HG03159 (cell line): ENCODE results near the gene RBM33.

ENCODE experiments used
- ATAC-seq: cut with Tn5 transposase; IDR thresholded peaks from one replicate; pipeline ENCODE4 v1.9.1; 2021; ENCODE audit warnings: mild to moderate bottlenecking, moderate library complexity; ENCODE audit not compliant: unreplicated experiment

The RBM33 gene

DNA sequence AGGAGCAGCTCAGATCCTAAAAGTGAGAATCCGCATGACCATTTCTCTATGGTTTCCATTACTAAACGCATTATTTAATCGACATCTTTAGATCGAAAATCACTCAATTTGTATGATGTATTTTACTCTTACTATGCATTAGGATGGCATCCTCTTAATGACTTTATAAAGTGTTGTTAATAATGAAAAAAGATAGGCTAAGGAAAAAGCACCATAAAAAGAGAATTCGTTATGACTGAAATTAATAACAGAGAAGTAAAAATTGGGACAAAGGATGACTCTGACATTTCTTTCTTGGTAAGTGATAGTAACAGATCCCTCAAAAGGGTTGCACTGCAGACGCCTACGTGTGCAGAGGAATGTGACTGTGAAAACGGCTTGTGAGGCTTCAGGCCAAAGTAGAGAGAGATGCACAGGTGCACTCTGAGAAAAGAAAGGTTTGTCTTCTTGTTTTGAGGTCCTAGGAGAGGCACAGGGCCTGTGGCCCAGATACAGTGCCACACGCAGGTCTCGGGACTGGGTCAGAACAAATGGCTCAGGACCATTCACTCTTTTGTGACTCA lies 23.0 kb upstream of the RBM33 start:
- no peak for ATAC-seq

DNA sequence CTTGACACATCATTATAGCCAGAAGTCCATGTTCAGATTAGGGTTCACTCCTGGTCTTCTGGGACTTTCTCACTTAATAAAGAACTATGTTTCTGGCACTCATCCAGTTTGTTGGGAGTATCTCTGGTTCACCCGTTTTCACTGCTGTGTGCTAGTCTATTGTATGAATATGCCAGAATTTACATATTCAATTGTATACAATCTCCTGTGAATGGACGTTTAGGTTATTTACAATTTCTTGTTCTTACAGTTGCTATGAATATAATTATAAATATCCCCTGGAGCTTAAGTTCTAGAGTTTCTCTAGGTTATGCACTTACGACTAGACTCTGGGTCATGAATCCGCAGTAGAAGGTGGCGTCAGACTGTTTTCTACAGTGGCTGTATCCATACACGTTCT lies 20.0 kb upstream of the RBM33 start:
- ATAC-seq: no peak

DNA sequence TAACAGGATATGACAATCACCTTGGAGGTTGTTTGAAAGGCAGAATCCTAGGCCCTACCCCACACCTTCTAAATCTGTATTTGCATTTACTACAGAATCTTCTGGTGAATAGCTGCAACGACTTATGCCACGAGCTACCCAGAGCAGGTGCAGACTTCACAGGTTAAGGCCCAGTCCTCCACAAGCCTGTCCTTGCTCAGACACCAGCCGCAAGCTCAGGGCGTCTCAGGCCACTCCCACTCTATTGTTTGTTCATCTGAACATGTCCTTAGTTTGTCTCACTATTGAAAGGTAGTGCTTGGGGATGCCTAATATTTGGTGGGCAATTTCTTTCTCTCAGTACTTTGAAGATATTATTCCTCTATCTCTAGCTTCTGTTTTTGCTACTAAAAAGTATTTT lies 18.9 kb upstream of the RBM33 start:
- ATAC-seq: no peak

DNA sequence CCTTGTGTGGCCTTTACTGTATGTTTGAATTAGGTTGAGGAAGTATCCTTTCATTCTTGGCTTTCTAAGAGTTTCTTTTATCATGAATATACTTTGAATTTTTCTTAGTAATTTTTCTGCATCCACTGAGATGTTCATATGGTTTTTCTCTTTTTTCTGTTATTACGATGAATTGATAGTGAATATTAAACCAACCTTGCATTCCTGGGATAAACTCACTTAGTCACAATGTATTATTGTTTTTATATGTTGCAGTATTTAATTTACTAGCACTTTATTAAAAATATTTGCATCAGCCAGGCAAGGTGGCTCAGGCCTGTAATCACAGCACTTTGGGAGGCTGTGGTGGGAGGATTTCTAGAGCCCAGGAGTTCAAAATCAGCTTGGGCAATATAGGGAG lies 15.3 kb upstream of the RBM33 start:
- ATAC-seq: no peak

DNA sequence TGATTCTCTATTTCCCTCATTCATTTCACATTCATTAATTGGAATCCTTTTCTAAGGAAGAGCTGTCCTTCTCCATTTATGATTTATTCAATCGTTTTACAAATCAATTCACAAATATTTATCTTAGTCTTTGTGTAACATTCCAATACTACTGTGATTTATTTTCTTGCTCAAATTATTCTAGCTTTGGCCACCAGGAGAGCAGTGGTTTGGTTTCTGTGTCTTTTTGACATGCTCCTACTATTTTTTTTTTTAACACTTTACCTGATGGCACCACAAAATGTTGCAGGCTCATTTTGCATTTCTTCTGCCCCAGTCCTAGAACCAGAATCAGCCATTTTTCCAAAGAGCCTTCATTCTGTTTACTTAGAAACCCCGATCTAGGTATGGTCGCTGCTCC lies 13.3 kb upstream of the RBM33 start:
- no peak for ATAC-seq

DNA sequence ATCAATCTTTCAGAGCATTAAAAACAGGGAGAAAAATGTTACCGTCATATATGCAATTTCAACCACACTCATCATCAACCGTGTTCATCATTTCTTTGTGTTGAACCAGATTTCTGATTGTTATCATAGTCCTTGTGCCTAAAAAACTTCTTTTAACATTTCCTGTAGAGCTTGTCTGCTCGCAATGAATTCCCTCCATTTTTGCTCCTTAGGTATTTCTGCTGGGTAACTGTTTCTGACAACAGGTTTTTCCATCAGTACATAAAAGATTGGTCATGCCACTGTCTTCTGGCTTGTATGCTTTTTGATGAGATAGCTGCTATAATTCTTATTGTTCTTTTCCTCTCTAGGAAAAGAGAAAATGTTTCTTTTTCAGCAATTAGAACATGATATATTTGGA lies 8.6 kb upstream of the RBM33 start:
- no peak for ATAC-seq

DNA sequence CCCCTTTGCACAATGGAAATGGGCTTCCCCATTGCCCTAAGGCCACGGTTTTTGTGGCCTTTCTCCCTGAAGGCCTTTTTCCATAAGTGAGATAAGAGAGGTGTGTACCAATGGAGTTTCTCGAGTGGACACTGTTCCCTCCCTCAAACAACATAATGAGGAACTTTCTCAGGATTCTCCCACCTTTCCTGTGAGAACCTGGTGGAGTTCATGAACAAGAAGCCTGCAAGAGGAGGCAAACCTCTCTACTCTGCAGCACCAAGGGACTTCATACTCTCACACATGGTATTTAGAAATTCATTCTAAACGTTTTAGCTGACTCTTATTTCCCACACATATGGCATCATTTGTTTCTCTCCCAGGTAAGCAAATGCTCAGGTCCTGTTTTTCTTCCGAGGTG lies 7.3 kb upstream of the RBM33 start:
- no peak for ATAC-seq

DNA sequence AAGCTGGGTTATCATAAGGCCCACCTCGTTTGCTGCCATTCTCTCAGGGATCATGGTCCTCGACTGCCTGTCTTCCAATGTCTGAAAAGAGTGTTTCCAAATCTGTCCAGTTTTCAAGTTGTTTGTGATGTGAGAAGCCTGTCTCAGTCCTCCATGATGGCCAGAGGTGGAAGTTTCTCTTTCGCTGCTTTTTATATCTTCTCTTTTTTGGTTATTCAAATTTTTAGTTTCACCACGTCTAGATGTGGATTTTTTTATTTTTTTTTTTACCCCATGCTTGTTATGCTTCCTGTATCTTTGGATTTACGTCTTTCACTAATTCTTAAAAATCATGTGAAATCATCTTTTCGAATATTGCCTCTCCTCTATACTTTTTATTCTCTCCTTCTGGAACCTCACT lies 6.1 kb upstream of the RBM33 start:
- ATAC-seq: no peak

DNA sequence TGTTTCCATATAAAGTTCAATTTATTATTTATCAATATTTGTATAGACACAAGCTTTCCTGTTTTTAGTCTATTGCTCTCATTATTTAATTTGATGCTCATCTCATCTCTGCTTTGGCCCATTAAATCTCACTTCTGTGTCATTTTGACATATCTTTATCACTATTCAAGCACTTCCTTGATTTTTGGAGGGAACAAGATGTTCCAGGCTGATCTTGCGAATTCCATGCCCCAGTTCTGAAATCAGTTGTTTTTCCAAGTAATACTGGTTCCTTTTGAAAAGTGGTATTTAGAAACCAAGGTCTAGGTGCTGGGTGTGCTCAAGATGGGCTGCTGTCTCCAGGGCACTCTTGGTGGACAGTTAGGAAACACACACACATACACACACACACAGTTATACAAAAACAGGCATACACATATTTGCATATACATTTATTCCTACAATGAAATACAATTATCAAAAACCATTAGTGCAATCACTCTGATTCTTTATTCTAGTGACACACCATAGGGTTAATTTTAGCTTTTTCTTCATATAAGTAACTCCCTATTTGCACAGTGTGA lies 4.4 kb upstream of the RBM33 start:
- no peak for ATAC-seq

DNA sequence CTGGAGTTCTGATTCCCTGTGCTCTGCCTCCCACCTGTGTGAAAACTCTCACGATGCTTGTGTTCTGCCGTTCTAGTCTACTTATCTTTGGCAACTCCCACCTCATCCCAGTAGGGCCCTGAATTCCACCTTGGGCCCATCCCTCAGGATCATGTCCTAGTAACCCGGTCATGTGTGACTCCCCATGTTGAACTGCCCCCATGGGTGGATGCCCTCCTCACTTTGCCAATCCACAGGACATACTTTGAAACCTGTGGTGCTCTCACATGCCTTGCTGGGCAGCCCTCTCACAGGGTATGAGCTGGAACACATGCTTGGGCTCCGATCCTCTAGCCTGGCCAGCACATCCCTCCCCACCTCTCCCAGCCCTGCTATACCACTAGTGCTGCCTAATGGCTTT lies 3.8 kb upstream of the RBM33 start:
- ATAC-seq: no peak

DNA sequence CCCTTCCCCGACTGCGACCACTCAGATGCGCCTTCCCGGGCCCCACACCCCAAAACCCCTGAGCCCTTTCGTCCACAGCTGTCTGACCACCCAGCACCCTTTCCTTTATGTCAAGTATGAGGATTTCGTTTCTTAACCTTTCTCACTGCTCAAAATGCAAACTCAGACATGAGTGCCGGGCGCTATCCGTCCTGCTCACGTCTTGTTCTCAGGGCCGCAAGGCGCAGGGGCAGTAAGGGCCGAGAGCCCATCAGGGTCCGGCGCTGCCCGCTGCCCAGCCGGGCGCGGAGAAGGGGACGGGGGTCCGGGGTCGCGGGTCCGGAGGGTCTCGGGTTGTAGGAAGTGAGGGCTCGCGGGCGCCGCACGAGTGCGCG lies 670 bp upstream of the RBM33 start:
- ATAC-seq: no peak

DNA sequence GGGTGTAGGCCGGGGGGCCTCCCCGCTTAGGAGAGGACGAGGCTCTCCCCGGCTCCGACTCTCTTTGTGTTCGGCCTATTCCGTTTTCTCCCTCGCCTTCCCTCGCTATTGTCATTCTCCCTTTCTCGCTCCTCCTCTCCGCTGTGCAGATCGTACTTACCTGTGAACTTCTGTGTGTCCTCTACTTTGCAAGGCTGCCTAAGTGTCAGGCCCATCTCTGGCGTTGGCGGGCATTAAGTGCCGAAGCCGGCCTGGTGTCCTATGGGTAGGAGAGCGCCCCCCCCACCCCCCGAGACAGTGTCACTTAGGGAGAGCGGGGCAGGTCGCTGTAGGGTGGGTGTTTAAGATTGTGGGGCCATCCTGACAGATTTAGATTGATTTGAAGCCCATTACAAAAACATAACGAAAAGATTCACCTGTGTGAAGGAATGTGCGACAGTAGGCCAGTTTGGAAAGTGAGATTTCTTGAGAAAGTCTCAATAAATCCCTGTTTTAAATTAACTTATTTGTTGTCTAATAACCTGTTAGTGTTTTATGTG lies 579 bp downstream of the RBM33 start:
- ATAC-seq: peak; percentile 31

DNA sequence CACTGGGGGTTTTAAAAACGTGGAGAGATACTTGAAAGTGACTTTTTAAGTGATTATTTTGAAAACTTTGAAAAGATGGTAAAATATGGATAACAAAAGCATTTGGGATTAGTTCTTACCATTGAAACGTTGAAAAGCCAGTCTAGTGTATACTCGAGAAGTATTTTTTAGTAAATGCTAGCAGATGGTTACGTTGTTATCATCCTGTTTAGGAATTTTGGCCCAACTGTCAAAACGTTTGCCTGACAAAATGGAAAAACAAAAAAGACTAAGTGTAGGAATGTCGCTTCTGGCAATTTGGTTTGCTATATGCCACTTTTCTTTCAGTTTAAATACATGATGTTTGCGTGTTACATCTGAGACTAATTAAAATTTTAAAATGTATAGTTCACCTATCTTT lies 1.2 kb downstream of the RBM33 start:
- no peak for ATAC-seq

DNA sequence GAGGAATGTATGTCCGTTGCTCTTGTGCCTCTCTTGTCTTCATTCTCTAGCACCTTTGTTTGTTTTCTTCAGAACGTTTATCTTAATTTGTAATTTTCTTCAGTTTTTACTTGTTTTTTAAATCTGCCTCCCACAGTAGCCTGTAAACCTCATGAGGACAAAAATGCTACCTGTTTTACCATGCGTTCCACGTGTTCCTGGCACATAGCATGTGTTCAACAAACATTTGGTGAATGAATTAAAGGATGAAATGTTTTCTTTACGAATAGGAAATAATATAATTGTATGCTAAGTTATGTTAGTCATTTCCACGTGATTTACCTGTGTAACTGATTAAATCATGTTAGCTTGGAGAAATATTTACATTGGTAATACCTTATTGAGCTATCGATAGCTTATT lies 2.2 kb downstream of the RBM33 start:
- no peak for ATAC-seq

DNA sequence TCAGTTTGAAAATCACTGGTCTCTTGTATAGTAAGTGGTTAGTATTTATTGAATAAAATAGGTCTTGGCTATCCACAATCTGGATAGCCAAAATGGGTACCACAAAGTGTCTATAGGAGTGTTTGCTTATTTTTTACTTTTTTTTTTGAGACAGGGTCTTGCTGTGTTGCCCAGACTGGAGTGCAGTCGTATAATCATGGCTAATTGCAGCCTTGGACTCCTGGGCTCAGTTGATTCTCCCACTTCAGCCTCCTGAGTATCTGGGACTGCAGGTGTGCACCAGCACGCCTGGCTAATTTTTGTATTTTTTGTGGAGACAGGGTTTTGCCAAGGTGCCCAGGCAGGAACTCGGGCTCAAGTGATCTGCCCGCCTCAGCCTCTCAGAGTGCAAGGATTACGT lies 2.8 kb downstream of the RBM33 start:
- ATAC-seq: no peak

DNA sequence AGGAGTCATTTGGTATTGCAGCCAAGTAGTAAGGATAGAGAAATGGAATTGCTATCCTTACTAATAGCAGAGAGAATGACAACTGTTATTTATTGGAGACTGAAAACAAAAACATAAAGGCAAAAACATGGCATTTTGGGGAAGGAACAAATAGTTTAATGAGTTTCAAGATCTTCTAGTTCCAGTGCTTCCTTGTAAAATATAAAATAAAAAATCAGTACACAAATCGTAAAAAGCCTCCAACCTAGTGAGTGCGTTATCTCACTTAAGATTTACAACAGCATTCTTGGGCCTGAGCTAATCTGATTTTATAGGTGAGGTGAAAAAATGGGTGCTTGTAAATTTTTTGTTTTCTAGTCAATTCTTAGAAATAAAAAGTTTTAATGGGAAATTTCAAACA lies 3.3 kb downstream of the RBM33 start:
- ATAC-seq: no peak

DNA sequence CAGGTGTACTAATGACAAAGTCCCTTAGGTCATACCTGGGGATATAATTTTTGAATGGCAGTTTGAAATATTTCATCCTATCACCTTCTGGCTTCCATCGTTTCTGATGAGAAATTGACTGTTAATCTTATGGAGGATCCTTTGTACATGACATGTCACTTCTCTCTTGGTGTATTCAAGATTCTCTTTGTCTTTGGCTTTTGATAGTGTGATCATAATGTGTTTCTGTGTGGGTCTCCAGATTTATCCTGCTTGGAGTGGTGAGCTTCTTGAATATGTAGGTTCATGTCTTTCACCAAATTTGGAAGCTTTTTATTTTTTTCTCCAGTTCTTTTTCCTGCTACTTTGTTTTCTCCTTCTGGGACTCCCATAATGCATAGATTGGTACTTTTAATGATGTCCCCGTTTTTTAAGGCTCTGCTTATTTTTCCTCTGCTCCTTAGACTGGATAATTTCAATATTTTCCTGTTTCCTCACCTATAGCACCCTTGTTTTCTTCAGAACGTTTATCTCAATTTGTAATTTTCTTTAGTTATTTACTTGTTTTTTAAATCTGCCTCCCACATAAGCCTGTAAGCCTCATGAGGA lies 4.4 kb downstream of the RBM33 start:
- ATAC-seq: no peak

DNA sequence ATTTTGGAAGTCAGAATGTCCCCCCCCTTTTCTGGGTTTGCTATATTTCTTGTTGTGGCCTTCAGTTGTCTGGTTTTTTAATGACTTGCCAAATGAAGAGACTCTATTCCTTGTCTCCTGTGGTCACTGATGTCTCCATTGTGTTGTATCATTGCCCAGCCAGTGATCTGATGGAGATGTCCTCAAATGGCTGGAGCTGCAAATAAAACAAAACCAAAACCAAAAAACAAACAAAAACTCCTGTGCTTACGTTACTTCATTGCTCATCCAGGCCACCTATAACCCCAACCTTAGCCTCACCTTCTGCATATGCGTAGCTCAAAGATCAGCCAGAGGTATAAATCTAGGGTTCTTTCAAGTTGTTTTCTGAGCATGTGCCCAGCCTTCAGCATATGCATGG lies 5.1 kb downstream of the RBM33 start:
- no peak for ATAC-seq

DNA sequence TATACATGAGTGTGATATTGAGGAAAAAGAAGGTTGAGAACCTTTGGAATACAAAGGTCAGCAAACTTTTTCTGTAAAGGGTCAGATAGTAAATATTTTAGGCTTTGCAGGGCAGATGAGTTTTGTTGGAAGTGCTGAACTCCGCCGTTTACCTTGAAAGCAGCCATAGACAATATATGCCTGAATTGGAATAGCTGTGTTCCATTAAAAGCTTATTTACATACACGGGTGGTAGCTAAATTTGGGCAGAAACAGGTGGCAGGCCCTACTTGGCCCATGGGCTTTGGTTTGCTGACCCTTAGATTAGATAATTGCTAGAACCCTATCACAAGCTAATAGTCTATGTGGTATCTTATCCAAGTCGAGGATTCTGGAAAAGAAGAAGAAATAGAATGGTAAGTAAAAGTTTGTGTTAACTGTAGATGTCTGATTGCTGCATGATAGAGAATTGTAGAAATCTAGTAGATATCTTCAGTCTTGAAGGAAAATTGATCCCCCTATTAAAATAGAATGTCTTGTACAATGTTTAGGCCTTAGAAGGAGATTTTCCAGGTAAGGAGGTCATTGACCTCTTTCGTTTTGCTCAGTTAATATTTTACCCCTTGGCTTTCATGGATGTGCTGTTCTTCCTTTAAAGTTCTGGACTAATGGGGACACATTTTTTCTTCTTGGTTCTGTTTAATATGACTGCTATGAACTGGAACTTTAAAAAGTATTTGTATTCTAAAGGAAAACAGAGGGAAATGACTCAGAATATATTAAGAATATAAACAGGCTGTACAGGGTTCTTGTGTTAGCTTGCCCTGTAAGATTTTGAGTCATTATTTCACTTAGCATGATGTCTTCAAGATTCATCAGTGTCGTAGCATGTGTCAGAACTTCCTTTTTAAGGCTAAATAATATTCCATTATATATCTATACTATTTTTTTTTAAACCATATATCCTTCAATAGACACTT lies 8.0 kb downstream of the RBM33 start:
- ATAC-seq: no peak

DNA sequence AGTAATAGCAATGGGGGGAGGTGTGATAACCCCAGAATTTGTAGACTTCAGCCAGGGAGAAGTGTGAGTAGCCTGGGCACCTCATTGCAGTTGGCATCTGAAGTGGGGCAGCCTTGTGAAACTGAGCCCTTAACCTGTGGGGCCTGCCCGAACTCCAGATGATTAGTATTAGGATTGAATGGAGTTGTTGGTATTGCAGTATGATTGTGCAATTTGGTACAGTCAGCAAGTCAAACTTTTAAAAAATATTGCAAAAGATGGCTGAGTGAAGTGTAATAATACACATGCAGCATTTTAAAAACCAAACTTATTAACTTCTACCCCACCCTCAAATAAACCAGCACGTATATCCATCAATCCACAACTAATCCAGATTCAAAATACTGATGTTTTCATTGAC lies 9.3 kb downstream of the RBM33 start:
- ATAC-seq: no peak

DNA sequence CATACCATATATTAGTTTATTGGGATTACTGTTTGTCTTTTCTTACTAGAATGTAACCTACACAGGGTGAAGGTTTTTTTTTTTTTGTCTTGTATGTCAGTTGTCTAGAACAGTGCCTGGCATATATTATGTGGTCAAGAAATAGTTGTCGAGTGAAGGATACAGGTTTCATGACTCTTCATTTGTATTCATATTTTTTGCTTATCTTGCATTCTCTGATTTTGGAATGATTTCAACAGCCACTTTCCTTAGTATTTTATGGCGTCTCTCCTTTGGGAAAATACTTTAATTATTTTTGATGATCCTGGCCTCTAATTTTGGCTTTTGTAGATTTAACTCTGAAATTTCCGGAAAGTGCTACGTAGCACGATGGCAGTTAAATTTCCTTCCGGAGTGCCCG lies 12.4 kb downstream of the RBM33 start:
- ATAC-seq: no peak
